Chondrocyte (in vitro differentiated cells): ENCODE results near the gene TDRD7. TPM values are rescaled to one million over a fixed set of nuclear protein-coding genes. Genes with fewer than 3 reads are reported as not detected.

Experiments
- DNase-seq: peaks from one replicate; pipeline ENCODE4 v3.0.0; 2021; ENCODE audit warnings: mixed read lengths, low spot score
- H3K27ac Mint-ChIP-seq: one replicate; pipeline ENCODE4 v1.8.0; 2021; ENCODE audit warnings: mild to moderate bottlenecking, moderate library complexity, mixed read lengths; ENCODE audit not compliant: unreplicated experiment
- H3K27me3 Mint-ChIP-seq: 2 replicates; pipeline ENCODE4 v1.8.0; 2021; ENCODE audit warnings: low read depth, mixed read lengths
- H3K36me3 Mint-ChIP-seq: 2 replicates; pipeline ENCODE4 v1.8.0; 2021; ENCODE audit warnings: low read depth, mixed read lengths
- H3K4me1 Mint-ChIP-seq: 2 replicates; pipeline ENCODE4 v1.8.0; 2021; ENCODE audit warnings: low read depth, mild to moderate bottlenecking, mixed read lengths
- H3K4me3 Mint-ChIP-seq: one replicate; pipeline ENCODE4 v1.8.0; 2021; ENCODE audit warnings: mild to moderate bottlenecking, moderate library complexity, mixed read lengths; ENCODE audit not compliant: unreplicated experiment
- H3K9me3 Mint-ChIP-seq: 2 replicates; pipeline ENCODE4 v1.8.0; 2021; ENCODE audit warnings: low read depth, mixed read lengths
- CTCF ChIP-seq: fragments of 200-600 bp; sonication (generic); IDR thresholded peaks from 2 replicates; pipeline ENCODE4 v1.5.0; 2021; ENCODE audit warnings: antibody characterized with exemption, mild to moderate bottlenecking, moderate library complexity
- total RNA-seq: library from RNA; stranded (reverse); gene quantifications from 3 replicates; pipeline ENCODE4 v1.2.1, GENCODE V29; 2021

Gene TDRD7
- total RNA-seq, 1 donor from 2014 or later, result 9.7 TPM

GRCh38 chr9:97500263-97500662 is 88.4 kb downstream of the TDRD7 start:
- no peak for DNase-seq
- no peak overlapping the region for H3K27ac Mint-ChIP-seq
- H3K4me1 Mint-ChIP-seq, result peaks cover 17% of the 10 kb centered on the region
- H3K4me3 Mint-ChIP-seq, result peak overlapping the region; percentile 3
- peaks cover 50% of the 10 kb centered on the region for H3K27me3 Mint-ChIP-seq
- no peaks in the 10 kb centered on the region for H3K9me3 Mint-ChIP-seq
- TF ChIP-seq CTCF, result no peak
- H3K36me3 Mint-ChIP-seq, result peaks cover 19% of the 10 kb centered on the region

DNA sequence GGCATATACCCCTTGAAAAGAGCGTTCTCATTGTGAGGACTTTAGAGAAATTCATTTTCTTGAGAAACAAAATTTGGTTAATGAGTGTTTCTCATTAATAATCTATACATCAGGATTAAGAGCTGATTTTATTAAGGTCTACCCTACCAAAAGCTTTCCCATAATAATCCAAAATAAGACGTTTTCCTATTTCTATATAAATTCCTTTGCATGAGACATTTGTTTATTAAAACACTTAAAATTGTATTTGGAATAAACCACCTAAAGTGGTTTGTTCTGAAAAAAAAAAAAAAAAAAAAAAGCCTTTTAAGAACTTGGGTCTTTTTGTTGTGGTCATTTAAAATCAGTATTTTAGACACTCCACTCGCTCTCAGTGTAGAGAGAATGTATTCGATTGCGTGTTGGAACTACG is 88.9 kb downstream of the TDRD7 start:
- DNase-seq, result no peak
- Mint-ChIP-seq H3K36me3 (peaks cover 15% of the 10 kb centered on the region), H3K27me3 (peaks cover 50% of the 10 kb centered on the region), H3K4me3 (peak overlapping the region; percentile 66), H3K4me1 (peaks cover 17% of the 10 kb centered on the region), H3K27ac (no peak overlapping the region), H3K9me3 (no peaks in the 10 kb centered on the region)
- TF ChIP-seq CTCF, result no peak

DNA sequence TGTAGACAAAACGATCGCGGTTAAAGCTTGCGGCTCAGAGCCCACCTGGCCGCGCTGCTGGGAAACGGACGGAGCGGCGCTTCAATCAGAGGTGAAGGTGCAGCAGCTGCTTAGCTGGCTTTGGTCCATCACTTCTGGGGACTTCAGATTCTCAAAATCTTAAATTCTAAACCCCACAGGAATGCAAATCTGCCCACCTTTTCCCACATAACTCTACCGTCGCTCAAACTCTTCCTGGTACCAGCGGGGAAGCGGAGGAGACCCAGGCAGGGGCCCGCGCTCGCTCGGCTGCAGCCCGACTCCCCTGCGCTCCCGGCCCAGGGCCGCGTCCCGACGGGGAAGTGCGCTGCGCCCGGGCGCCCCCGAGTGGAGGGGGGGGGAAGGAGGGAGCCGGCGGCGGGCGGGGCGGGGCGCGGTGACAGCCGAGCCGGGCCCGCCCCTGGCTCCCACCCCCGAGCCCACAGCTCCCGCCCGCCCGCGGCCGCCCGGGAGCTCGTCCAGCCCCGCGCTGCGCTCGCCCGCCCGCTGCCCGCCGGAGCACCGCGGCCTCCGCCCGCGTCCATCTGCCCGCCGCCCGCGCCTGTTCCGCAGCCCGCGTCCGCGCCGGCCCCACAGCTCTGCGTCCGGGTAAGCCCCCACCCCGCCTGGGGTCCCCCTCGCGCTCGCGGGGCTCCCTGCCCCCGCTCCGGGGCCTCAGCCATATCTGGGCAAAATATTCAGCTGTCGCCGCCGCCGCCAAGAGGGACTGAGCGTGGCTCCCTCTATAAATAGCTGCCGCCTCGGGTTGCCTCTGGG is 89.5 kb downstream of the TDRD7 start, which contains the start of gene TMOD1:
TSS of gene TMOD1 (plus strand) at position 490 of the 795 bp plus-strand sequence. CDS start 22,523 bp downstream, outside the sequence.
- Mint-ChIP-seq H3K36me3 (peaks cover 12% of the 10 kb centered on the region), H3K9me3 (no peaks in the 10 kb centered on the region), H3K27ac (no peak within 1 kb of the TSS), H3K4me3 (peak within 1 kb of the TSS; percentile 67), H3K4me1 (peaks cover 17% of the 10 kb centered on the region), H3K27me3 (peaks cover 50% of the 10 kb centered on the region)
- TF ChIP-seq CTCF, result peak; percentile 38
- no peak for DNase-seq

DNA sequence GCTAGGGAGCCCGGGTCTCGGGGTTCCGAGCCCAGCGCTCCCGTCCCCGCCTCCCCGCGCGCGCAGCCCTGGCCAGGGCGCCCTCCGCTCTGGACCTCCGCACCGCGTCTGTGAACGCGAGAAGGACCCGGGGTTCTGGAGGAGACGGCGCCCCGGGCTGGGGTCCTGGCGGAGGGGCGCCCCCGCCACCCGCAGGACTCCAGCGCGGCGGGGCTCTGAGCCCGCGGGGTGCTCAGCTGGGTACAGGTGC is 90.0 kb downstream of the TDRD7 start:
- Mint-ChIP-seq H3K27ac (no peak overlapping the region), H3K4me1 (peaks cover 17% of the 10 kb centered on the region), H3K9me3 (no peaks in the 10 kb centered on the region), H3K4me3 (peak overlapping the region; percentile 67), H3K36me3 (peaks cover 6% of the 10 kb centered on the region), H3K27me3 (peaks cover 50% of the 10 kb centered on the region)
- TF ChIP-seq CTCF, result no peak
- DNase-seq, result no peak

DNA sequence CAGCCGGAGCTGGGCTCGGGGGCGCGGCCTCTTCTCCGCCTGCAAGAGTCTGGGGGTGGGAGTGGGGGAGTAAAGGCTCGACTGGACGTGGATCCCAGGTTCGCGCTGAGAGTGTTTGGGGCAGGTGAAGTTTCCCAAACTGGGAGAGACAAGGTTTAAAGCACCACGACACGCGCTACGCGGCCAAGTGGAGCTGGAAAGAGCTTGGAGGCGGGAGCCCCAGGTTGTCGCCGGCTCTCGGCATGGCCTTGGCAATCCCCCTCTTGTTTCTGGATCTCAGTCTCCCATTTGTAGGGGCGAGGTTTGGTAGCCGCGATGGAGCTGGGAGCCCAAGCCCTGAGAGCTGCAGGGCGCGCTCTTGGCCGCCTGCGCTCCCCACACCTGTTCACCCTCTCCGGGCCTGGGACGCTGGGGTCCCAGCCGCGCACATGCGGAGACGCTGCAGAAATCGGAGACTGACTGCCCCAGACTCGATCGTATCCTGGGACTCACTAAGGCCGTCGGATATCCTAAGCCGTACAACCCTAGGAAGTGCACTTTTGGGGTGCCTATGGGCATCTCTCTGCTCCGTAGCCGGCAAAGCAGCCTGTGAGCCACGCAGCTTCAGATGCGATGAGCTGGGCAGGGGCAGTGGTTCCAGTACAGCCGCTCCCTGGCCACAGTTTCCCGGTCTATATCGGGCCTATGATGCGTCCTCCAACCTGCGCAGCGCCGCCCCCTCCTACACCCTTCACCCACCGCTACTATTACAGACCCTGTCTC is 90.5 kb downstream of the TDRD7 start:
- peak overlapping the region; percentile 67 for H3K4me3 Mint-ChIP-seq
- no peak for DNase-seq
- peaks cover 50% of the 10 kb centered on the region for H3K27me3 Mint-ChIP-seq
- TF ChIP-seq CTCF, result no peak
- no peaks in the 10 kb centered on the region for H3K9me3 Mint-ChIP-seq
- peaks cover 17% of the 10 kb centered on the region for H3K4me1 Mint-ChIP-seq
- peaks cover 3% of the 10 kb centered on the region for H3K36me3 Mint-ChIP-seq
- H3K27ac Mint-ChIP-seq, result no peak overlapping the region
